Liver (tissue), 9 donors: ENCODE results near the gene SURF1. TPM values are rescaled to one million over a fixed set of nuclear protein-coding genes. Genes with fewer than 3 reads are reported as not detected.

Experiments
- DNase-seq: peaks from one replicate; pipeline ENCODE4 v3.0.0-alpha.2; 2017; ENCODE audit warnings: low spot score
- H3K27ac ChIP-seq, 2 donors: one replicate each; pipeline ENCODE4 v1.7.0; 2013; ENCODE audit warnings: inconsistent platforms in 2 of 2, low read length in 2 of 2, control low read depth in 1 of 2, low read depth in 1 of 2, mild to moderate bottlenecking in 1 of 2
- H3K27me3 ChIP-seq, 4 donors: one replicate each; pipeline versions ENCODE4 v1.6.1 to v1.7.0; 2013; ENCODE audit warnings: low read length in 3 of 4, inconsistent platforms in 1 of 4, mild to moderate bottlenecking in 1 of 4, moderate library complexity in 1 of 4; ENCODE audit not compliant: control insufficient read depth in 4 of 4, insufficient read depth in 4 of 4
- H3K36me3 ChIP-seq, 4 donors: one replicate each; pipeline versions ENCODE4 v1.6.1 to v1.7.0; 2013; ENCODE audit warnings: low read length in 3 of 4, mild to moderate bottlenecking in 3 of 4, low read depth in 1 of 4, moderate library complexity in 1 of 4; ENCODE audit not compliant: control insufficient read depth in 4 of 4, insufficient read depth in 3 of 4
- H3K4me1 ChIP-seq, 4 donors: one replicate each; pipeline versions ENCODE4 v1.6.1 to v1.7.0; 2013; ENCODE audit warnings: low read length in 3 of 4, mild to moderate bottlenecking in 3 of 4, moderate library complexity in 1 of 4; ENCODE audit not compliant: control insufficient read depth in 4 of 4, insufficient read depth in 4 of 4
- H3K4me3 ChIP-seq, 3 donors: one replicate each; pipeline versions ENCODE4 v1.6.1 to v1.7.0; 2013; ENCODE audit warnings: low read length in 3 of 3, control low read depth in 1 of 3, low read depth in 1 of 3, mild to moderate bottlenecking in 1 of 3
- H3K9ac ChIP-seq, 2 donors: one replicate each; pipeline ENCODE4 v1.7.0; 2013; ENCODE audit warnings: low read length in 2 of 2, mild to moderate bottlenecking in 2 of 2, moderate library complexity in 2 of 2, control low read depth in 1 of 2, low read depth in 1 of 2
- H3K9me3 ChIP-seq, 4 donors: one replicate each; pipeline versions ENCODE4 v1.6.1 to v1.7.0; 2013; ENCODE audit warnings: low read length in 3 of 4; ENCODE audit not compliant: control insufficient read depth in 4 of 4
- EGR1 ChIP-seq, 2 donors: IDR thresholded peaks; 2 replicates each; pipeline ENCODE4 v1.6.1; 2016 to 2018; ENCODE audit warnings: antibody characterized with exemption in 2 of 2, low read depth in 2 of 2
- FOXA1 ChIP-seq: IDR thresholded peaks from 2 replicates; pipeline ENCODE4 v1.6.1; 2016; ENCODE audit warnings: antibody characterized with exemption
- FOXA2 ChIP-seq: IDR thresholded peaks from 2 replicates; pipeline ENCODE4 v1.6.1; 2016; ENCODE audit warnings: antibody characterized with exemption
- HNF4A ChIP-seq, 2 donors: conservative IDR thresholded peaks; 2 replicates each; pipeline ENCODE4 v1.6.1; 2016; ENCODE audit warnings: antibody characterized with exemption in 2 of 2, mild to moderate bottlenecking in 2 of 2
- JUND ChIP-seq, 2 donors: IDR thresholded peaks; 2 replicates each; pipeline ENCODE4 v1.6.1; 2016; ENCODE audit warnings: antibody characterized with exemption in 2 of 2
- NR2F2 ChIP-seq: IDR thresholded peaks from 2 replicates; pipeline ENCODE4 v1.6.1; 2016; ENCODE audit warnings: antibody characterized with exemption
- RAD21 ChIP-seq, 2 donors: IDR thresholded peaks; 2 replicates each; pipeline ENCODE4 v1.6.1; 2016; ENCODE audit warnings: antibody characterized with exemption in 2 of 2, mild to moderate bottlenecking in 2 of 2
- RXRA ChIP-seq, 2 donors: IDR thresholded peaks; 2 replicates each; pipeline ENCODE4 v1.6.1; 2017 to 2018; ENCODE audit warnings: antibody characterized with exemption in 2 of 2, mild to moderate bottlenecking in 1 of 2
- SP1 ChIP-seq: IDR thresholded peaks from 2 replicates; pipeline ENCODE4 v1.6.1; 2018; ENCODE audit warnings: antibody characterized with exemption, mild to moderate bottlenecking
- WGBS: extraction: QIAGEN DNeasy Blood & Tissue Kit; methylation state at CpG from one replicate; pipeline ENCODE4 v1.1.7; 2013; 5-methylcytosine and 5-hydroxymethylcytosine counted together
- polyA plus RNA-seq, 2 donors: library from polyadenylated mRNA; stranded (reverse) in 1 of 2; unstranded in 1 of 2; fragments of 200-250 nt in 1 of 2; fragments of >200 nt in 1 of 2; fragmentation: Nextera tagmentation in 1 of 2; extraction: Ambion mirVana in 1 of 2; gene quantifications; one replicate each; pipeline versions ENCODE4 v1.2.1 to v1.2.3, GENCODE V29; 2013 to 2015
- total RNA-seq, 2 donors: library from RNA; depleted of rRNA; stranded (reverse); fragments of >200 nt; gene quantifications; one replicate each; pipeline ENCODE4 v1.2.3, GENCODE V29; 2014
- TF ChIP-seq, protein P1 (sequence below): IDR thresholded peaks from 2 replicates; pipeline ENCODE4 v1.6.1; 2016; ENCODE audit warnings: antibody characterized with exemption, mild to moderate bottlenecking
- TF ChIP-seq, protein P2 (sequence below): IDR thresholded peaks from 2 replicates; pipeline ENCODE4 v1.6.1; 2016; ENCODE audit warnings: antibody characterized with exemption
- TF ChIP-seq, protein P3 (sequence below): IDR thresholded peaks from 2 replicates; pipeline ENCODE4 v1.6.1; 2016; ENCODE audit warnings: antibody characterized with exemption
- donor health status: healthy.
- donor health status: healthy.
- donor health status: healthy.
- donor health status: healthy.
- donor health status: healthy.

Gene SURF1
- total and polyA plus RNA-seq, 4 donors: 20.7 to 106 (median 50.5) TPM

DNA sequence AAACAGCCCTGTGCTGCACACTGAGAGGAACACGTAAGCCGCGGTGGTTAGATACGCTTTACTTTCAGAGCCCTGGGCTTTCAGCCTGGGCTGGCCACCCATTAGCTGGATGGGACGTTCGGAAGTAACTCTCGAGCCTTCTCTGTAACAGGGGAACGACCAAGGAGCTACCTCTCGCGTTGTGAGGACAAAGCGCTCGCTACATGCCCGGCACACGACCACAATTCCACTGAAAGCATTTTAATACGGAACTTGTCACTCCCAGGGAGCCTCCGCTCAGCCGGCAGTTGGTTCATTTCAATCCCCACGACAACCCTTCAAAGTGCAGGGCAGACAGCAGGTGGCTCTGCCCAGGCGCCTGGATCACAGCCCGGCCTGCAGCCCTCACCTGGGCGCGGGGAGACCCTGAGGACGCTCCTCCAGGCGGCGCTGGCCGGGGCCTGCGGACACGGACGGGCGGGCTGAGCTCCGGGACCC is 368 bp downstream of the SURF1 start:
- Histone ChIP-seq H3K4me3 (peak overlapping the region; percentile 68 to 96 (median 87)), H3K27me3 (no peaks in the 10 kb centered on the region), H3K36me3 (peaks cover 4 to 37% (median 22%) of the 10 kb centered on the region in 4 donors), H3K4me1 (peaks cover 9 to 44% (median 26%) of the 10 kb centered on the region in 4 donors), H3K27ac (no peak overlapping the region), H3K9me3 (no peaks in the 10 kb centered on the region), H3K9ac (peak overlapping the region; percentile 67 to 70)
- under 1% methylated on average over 31 of the region's 31 CpGs for WGBS
- DNase-seq: no peak
- TF ChIP-seq RAD21 (IDR thresholded peaks at IDR 0.05) (no peak), FOXA2 (no peak), RXRA (IDR thresholded peaks at IDR 0.05) (no peak), SP1 (no peak), EGR1 (IDR thresholded peaks at IDR 0.05; ENCODE audit: low read depth in 2 of 2) (no peak), FOXA1 (no peak)
- TF ChIP-seq, protein P1, sequence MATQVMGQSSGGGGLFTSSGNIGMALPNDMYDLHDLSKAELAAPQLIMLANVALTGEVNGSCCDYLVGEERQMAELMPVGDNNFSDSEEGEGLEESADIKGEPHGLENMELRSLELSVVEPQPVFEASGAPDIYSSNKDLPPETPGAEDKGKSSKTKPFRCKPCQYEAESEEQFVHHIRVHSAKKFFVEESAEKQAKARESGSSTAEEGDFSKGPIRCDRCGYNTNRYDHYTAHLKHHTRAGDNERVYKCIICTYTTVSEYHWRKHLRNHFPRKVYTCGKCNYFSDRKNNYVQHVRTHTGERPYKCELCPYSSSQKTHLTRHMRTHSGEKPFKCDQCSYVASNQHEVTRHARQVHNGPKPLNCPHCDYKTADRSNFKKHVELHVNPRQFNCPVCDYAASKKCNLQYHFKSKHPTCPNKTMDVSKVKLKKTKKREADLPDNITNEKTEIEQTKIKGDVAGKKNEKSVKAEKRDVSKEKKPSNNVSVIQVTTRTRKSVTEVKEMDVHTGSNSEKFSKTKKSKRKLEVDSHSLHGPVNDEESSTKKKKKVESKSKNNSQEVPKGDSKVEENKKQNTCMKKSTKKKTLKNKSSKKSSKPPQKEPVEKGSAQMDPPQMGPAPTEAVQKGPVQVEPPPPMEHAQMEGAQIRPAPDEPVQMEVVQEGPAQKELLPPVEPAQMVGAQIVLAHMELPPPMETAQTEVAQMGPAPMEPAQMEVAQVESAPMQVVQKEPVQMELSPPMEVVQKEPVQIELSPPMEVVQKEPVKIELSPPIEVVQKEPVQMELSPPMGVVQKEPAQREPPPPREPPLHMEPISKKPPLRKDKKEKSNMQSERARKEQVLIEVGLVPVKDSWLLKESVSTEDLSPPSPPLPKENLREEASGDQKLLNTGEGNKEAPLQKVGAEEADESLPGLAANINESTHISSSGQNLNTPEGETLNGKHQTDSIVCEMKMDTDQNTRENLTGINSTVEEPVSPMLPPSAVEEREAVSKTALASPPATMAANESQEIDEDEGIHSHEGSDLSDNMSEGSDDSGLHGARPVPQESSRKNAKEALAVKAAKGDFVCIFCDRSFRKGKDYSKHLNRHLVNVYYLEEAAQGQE: no peak
- TF ChIP-seq, protein P2, sequence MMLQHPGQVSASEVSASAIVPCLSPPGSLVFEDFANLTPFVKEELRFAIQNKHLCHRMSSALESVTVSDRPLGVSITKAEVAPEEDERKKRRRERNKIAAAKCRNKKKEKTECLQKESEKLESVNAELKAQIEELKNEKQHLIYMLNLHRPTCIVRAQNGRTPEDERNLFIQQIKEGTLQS: no peak

DNA sequence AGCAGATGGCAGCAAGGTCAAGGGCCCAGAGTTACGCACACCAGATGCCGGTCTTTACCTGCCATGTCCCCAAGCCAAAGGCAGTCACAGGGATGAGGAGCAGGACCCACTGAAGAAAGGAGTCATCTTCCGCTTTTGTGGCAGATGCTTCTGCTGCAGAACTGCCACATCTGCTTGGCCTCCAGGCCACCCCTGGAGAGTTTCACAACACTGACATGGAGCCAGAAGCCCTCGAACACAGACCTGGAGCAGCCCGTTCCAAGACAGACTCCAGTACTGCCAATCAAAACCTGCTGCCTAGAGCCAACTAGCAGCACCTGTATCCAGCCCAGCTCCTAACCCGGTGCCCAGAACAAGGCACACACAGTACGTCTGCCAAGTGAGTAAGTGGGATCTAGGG is 1.5 kb downstream of the SURF1 start:
- Histone ChIP-seq H3K4me1 (peaks cover 9 to 39% (median 26%) of the 10 kb centered on the region in 4 donors), H3K27me3 (no peaks in the 10 kb centered on the region), H3K9ac (no peak overlapping the region), H3K27ac (no peak overlapping the region), H3K4me3 (no peak overlapping the region), H3K9me3 (no peaks in the 10 kb centered on the region), H3K36me3 (peaks cover 6 to 39% (median 24%) of the 10 kb centered on the region in 4 donors)
- TF ChIP-seq RXRA (IDR thresholded peaks at IDR 0.05): peak in 1 of 2 donors; percentile 32
- TF ChIP-seq, protein P3, sequence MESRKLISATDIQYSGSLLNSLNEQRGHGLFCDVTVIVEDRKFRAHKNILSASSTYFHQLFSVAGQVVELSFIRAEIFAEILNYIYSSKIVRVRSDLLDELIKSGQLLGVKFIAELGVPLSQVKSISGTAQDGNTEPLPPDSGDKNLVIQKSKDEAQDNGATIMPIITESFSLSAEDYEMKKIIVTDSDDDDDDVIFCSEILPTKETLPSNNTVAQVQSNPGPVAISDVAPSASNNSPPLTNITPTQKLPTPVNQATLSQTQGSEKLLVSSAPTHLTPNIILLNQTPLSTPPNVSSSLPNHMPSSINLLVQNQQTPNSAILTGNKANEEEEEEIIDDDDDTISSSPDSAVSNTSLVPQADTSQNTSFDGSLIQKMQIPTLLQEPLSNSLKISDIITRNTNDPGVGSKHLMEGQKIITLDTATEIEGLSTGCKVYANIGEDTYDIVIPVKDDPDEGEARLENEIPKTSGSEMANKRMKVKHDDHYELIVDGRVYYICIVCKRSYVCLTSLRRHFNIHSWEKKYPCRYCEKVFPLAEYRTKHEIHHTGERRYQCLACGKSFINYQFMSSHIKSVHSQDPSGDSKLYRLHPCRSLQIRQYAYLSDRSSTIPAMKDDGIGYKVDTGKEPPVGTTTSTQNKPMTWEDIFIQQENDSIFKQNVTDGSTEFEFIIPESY: no peak
- TF ChIP-seq, protein P2: no peak
- no peak for DNase-seq
- WGBS: 65% methylated on average over 7 of the region's 7 CpGs

DNA sequence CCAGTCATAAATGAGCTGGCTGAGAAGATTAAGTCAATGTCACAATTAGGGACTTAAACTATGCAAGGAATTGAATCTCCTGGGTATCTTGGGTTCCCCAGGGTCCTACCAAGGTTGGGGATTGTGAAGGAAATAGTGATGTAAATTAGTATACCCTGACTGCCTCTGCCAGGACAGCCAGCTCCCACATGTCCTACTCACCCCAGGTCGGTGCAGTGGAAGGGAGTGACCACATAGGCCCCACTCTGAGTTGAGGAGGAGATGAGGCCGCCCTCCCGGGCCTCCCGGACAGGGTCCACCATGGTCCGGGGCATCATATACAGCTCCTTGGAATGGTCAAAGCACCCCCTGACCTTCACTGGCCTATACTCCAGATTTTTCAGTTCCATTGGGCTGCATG is 2.7 kb downstream of the SURF1 start:
- no peak overlapping the region for H3K27ac ChIP-seq
- no peak overlapping the region for H3K9ac ChIP-seq
- no peak overlapping the region for H3K4me3 ChIP-seq
- 89% methylated on average over 5 of the region's 5 CpGs for WGBS
- TF ChIP-seq SP1: no peak
- TF ChIP-seq EGR1 (IDR thresholded peaks at IDR 0.05; ENCODE audit: low read depth in 2 of 2): no peak
- no peak for TF ChIP-seq HNF4A (conservative IDR thresholded peaks at IDR 0.05)
- TF ChIP-seq, protein P3: no peak
- TF ChIP-seq NR2F2: no peak
- no peak for TF ChIP-seq JUND (IDR thresholded peaks at IDR 0.05)
- no peak for TF ChIP-seq FOXA2
- TF ChIP-seq, protein P1: no peak
- no peak for DNase-seq
- H3K4me1 ChIP-seq: peaks cover 9 to 42% (median 33%) of the 10 kb centered on the region in 4 donors
- H3K36me3 ChIP-seq: peaks cover 6 to 41% (median 24%) of the 10 kb centered on the region in 4 donors
- no peaks in the 10 kb centered on the region for H3K27me3 ChIP-seq
- H3K9me3 ChIP-seq: no peaks in the 10 kb centered on the region
